ENCODE measurements around the gene TNFAIP2. TPM values are rescaled to one million over a fixed set of nuclear protein-coding genes. Genes with fewer than 3 reads are reported as not detected.

The TNFAIP2 gene
- total RNA-seq, 1 donor from 2014 or later, result 5.3 TPM

DNA sequence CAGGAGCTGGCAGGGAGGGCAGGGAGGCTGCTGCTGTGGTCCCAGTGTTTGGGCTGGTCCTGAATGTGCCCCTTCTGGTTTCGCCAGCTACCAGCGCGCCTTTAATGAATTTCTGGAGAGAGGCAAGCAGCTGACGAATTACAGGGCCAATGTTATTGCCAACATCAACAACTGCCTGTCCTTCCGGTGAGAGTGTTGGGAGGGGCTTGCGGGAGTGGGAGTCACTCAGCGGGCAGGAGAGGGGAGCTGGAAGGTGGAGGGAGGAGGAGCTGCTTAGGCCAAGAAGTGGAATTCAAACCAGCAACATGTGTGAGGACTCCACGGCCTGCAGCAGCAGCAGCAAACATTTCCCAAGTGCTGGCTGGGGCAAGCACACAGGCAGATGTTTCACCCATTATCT, 7.7 kb downstream of the TNFAIP2 start:
- DNase-seq (ENCODE audit: low read depth) (peak; percentile 56), FAIRE-seq (peak; percentile 94)
- TF ChIP-seq, protein P1, sequence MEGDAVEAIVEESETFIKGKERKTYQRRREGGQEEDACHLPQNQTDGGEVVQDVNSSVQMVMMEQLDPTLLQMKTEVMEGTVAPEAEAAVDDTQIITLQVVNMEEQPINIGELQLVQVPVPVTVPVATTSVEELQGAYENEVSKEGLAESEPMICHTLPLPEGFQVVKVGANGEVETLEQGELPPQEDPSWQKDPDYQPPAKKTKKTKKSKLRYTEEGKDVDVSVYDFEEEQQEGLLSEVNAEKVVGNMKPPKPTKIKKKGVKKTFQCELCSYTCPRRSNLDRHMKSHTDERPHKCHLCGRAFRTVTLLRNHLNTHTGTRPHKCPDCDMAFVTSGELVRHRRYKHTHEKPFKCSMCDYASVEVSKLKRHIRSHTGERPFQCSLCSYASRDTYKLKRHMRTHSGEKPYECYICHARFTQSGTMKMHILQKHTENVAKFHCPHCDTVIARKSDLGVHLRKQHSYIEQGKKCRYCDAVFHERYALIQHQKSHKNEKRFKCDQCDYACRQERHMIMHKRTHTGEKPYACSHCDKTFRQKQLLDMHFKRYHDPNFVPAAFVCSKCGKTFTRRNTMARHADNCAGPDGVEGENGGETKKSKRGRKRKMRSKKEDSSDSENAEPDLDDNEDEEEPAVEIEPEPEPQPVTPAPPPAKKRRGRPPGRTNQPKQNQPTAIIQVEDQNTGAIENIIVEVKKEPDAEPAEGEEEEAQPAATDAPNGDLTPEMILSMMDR (IDR thresholded peaks at IDR 0.05; ENCODE audit: insufficient read depth, low read length, severe bottlenecking), result no peak
- H3K36me3 ChIP-seq (ENCODE audit: control insufficient read depth, insufficient read depth, low read length), result no peaks in the 10 kb centered on the region
- no peak overlapping the region for H3K4me3 ChIP-seq (ENCODE audit: low read depth, low read length)
- peaks cover 2% of the 10 kb centered on the region for H3K27me3 ChIP-seq (ENCODE audit: control insufficient read depth, insufficient read depth, low read length)

DNA sequence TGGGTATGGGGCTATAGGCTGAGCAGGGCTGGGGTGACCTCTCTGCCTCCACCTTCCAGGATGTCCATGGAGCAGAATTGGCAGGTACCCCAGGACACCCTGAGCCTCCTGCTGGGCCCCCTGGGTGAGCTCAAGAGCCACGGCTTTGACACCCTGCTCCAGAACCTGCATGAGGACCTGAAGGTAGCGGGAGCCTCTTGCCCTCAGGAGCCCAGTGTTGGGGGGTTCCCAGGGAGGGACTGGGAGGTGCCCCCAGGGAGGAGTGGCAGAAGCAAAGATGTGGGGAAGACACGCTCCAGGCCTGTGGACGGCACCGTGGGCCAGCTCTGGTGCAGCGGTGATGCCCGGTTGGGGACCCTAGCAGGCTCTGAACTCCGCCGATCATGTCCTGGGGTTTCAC, 8.3 kb downstream of the TNFAIP2 start:
- Histone ChIP-seq H3K27me3 (ENCODE audit: control insufficient read depth, insufficient read depth, low read length) (no peaks in the 10 kb centered on the region), H3K4me3 (ENCODE audit: low read depth, low read length) (no peak overlapping the region), H3K36me3 (ENCODE audit: control insufficient read depth, insufficient read depth, low read length) (no peaks in the 10 kb centered on the region)
- DNase-seq (ENCODE audit: low read depth) (no peak), FAIRE-seq (no peak)
- TF ChIP-seq, protein P1 (IDR thresholded peaks at IDR 0.05; ENCODE audit: insufficient read depth, low read length, severe bottlenecking), result no peak

- H3K36me3 ChIP-seq (ENCODE audit: control insufficient read depth, insufficient read depth, low read length), result no peaks in the 10 kb centered on the region
Observed at GRCh38 chr14:103132381-103133209, 9.3 kb downstream of the TNFAIP2 start.

GRCh38 chr14:103133210-103134140, 10.2 kb downstream of the TNFAIP2 start:
- Histone ChIP-seq H3K27me3 (ENCODE audit: control insufficient read depth, insufficient read depth, low read length) (no peaks in the 10 kb centered on the region), H3K36me3 (ENCODE audit: control insufficient read depth, insufficient read depth, low read length) (no peaks in the 10 kb centered on the region), H3K4me3 (ENCODE audit: low read depth, low read length) (no peak overlapping the region)
- peak; percentile 83 for FAIRE-seq
- TF ChIP-seq, protein P1 (IDR thresholded peaks at IDR 0.05; ENCODE audit: insufficient read depth, low read length, severe bottlenecking), result no peak
- DNase-seq (ENCODE audit: low read depth), result no peak

More at GRCh38 chr14:103132381-103133209, 9.3 kb downstream of the TNFAIP2 start:
- Histone ChIP-seq H3K27me3 (ENCODE audit: control insufficient read depth, insufficient read depth, low read length) (no peaks in the 10 kb centered on the region), H3K4me3 (ENCODE audit: low read depth, low read length) (no peak overlapping the region)
- TF ChIP-seq, protein P1 (IDR thresholded peaks at IDR 0.05; ENCODE audit: insufficient read depth, low read length, severe bottlenecking), result no peak
- DNase-seq (ENCODE audit: low read depth) (no peak), FAIRE-seq (peak; percentile 99)

GRCh38 chr14:103134405-103134804, 11.1 kb downstream of the TNFAIP2 start:
- FAIRE-seq, result no peak
- H3K36me3 ChIP-seq (ENCODE audit: control insufficient read depth, insufficient read depth, low read length), result no peaks in the 10 kb centered on the region

More at GRCh38 chr14:103134405-103134804, 11.1 kb downstream of the TNFAIP2 start:
- Histone ChIP-seq H3K27me3 (ENCODE audit: control insufficient read depth, insufficient read depth, low read length) (peaks cover 2% of the 10 kb centered on the region), H3K4me3 (ENCODE audit: low read depth, low read length) (no peak overlapping the region)
- no peak for DNase-seq (ENCODE audit: low read depth)
- TF ChIP-seq, protein P1 (IDR thresholded peaks at IDR 0.05; ENCODE audit: insufficient read depth, low read length, severe bottlenecking), result no peak

Measured in bronchial epithelial cell (primary cell).